Esophagus muscularis mucosa (tissue), 4 donors: Measurements from ENCODE around the gene TRPV6. TPM values are rescaled to one million over a fixed set of nuclear protein-coding genes. Genes with fewer than 3 reads are reported as not detected.

ENCODE experiments used
- DNase-seq: peaks from one replicate; pipeline ENCODE4 v3.0.0-alpha.2; 2017; ENCODE audit errors: extremely low spot score
- H3K27ac ChIP-seq, 4 donors: fragments of 200-600 bp; sonication (generic); replicated peaks in 1 of 4; 1 replicate in 3 of 4; 2 replicates in 1 of 4; pipeline ENCODE4 v1.5.1; 2016 to 2019; ENCODE audit warnings: mild to moderate bottlenecking in 1 of 4
- H3K27me3 ChIP-seq, 4 donors: fragments of 200-600 bp; sonication (generic); one replicate each; pipeline versions ENCODE4 v1.5.1 to v1.6.0; 2016 to 2019
- H3K36me3 ChIP-seq, 4 donors: fragments of 200-600 bp; sonication (generic); one replicate each; pipeline ENCODE4 v1.5.1; 2016 to 2019
- H3K4me1 ChIP-seq, 4 donors: fragments of 200-600 bp; sonication (generic); one replicate each; pipeline ENCODE4 v1.5.1; 2016 to 2019
- H3K4me3 ChIP-seq, 4 donors: fragments of 200-600 bp; sonication (generic); 1 replicate in 2 of 4; 2 replicates in 2 of 4; pipeline ENCODE4 v1.5.1; 2016 to 2019; ENCODE audit warnings: mild to moderate bottlenecking in 4 of 4, moderate library complexity in 1 of 4
- H3K9me3 ChIP-seq, 4 donors: fragments of 200-600 bp; sonication (generic); 1 replicate in 3 of 4; 2 replicates in 1 of 4; pipeline ENCODE4 v1.5.1; 2016 to 2019
- EP300 ChIP-seq: sonication (generic); formaldehyde crosslinking; IDR thresholded peaks from one replicate; pipeline ENCODE4 v1.6.1; 2017; ENCODE audit warnings: antibody characterized with exemption
- POLR2A ChIP-seq: fragments of 450-650 bp; IDR thresholded peaks from one replicate; pipeline ENCODE4 v1.6.1; 2017; ENCODE audit warnings: antibody characterized with exemption, moderate library complexity, mild to moderate bottlenecking, low read depth
- POLR2AphosphoS5 ChIP-seq, 2 donors: sonication (generic); formaldehyde crosslinking; IDR thresholded peaks; one replicate each; pipeline ENCODE4 v1.6.1; 2017; ENCODE audit warnings: antibody characterized with exemption in 2 of 2
- WGBS: methylation state at CpG from one replicate; pipeline ENCODE4 v1.1.5; 2018; 5-methylcytosine and 5-hydroxymethylcytosine counted together
- intact Hi-C: fragments of 100-400 bp; cut with DNase I; formaldehyde crosslinking; loops from one replicate; pipeline ENCODE4 v1.15.1; 2023
- total RNA-seq, 4 donors: library from RNA; depleted of rRNA; stranded (reverse); fragments of >200 nt; gene quantifications; one replicate each; pipeline versions ENCODE4 v1.1.0 to v1.2.1, GENCODE V29; 2016
- TF ChIP-seq, protein P1 (sequence below), 3 experiments: fragments of 200-600 bp in 2 of 3; fragments of 450-650 bp in 1 of 3; sonication (generic) in 2 of 3; IDR thresholded peaks; one replicate each; pipeline ENCODE4 v1.5.1; 2017 to 2019; ENCODE audit warnings: antibody characterized with exemption in 3 of 3, mild to moderate bottlenecking in 2 of 3, moderate library complexity in 1 of 3

The TRPV6 gene
- total RNA-seq, 4 donors from 2014 or later, result not detected

- no peaks in the 10 kb centered on the region for H3K27me3 ChIP-seq
- H3K4me3 ChIP-seq, result peak overlapping the region; percentile 72 to 90 (median 76)
- 55% methylated on average over 11 of the region's 12 CpGs for WGBS
- peaks cover 12 to 33% (median 26%) of the 10 kb centered on the region in 4 donors for H3K4me1 ChIP-seq
- DNase-seq, result no peak
- TF ChIP-seq POLR2A (no peak), POLR2AphosphoS5 (IDR thresholded peaks at IDR 0.05) (peak in 1 of 2 donors; percentile 43)
- TF ChIP-seq, protein P1, sequence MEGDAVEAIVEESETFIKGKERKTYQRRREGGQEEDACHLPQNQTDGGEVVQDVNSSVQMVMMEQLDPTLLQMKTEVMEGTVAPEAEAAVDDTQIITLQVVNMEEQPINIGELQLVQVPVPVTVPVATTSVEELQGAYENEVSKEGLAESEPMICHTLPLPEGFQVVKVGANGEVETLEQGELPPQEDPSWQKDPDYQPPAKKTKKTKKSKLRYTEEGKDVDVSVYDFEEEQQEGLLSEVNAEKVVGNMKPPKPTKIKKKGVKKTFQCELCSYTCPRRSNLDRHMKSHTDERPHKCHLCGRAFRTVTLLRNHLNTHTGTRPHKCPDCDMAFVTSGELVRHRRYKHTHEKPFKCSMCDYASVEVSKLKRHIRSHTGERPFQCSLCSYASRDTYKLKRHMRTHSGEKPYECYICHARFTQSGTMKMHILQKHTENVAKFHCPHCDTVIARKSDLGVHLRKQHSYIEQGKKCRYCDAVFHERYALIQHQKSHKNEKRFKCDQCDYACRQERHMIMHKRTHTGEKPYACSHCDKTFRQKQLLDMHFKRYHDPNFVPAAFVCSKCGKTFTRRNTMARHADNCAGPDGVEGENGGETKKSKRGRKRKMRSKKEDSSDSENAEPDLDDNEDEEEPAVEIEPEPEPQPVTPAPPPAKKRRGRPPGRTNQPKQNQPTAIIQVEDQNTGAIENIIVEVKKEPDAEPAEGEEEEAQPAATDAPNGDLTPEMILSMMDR (IDR thresholded peaks at IDR 0.05), result no peak
- H3K27ac ChIP-seq, result peak overlapping the region in 1 of 4 donors; percentile 66
- intact Hi-C loops, result loop anchor here (2.0 kb wide), 1 partner anchor 359 kb away; no protein-coding TSS in a partner anchor
- H3K9me3 ChIP-seq, result no peaks in the 10 kb centered on the region
- no peaks in the 10 kb centered on the region for H3K36me3 ChIP-seq
These were observed 29.6 kb downstream of the TRPV6 start for GRCh38 chr7:142855756-142856564.

DNA sequence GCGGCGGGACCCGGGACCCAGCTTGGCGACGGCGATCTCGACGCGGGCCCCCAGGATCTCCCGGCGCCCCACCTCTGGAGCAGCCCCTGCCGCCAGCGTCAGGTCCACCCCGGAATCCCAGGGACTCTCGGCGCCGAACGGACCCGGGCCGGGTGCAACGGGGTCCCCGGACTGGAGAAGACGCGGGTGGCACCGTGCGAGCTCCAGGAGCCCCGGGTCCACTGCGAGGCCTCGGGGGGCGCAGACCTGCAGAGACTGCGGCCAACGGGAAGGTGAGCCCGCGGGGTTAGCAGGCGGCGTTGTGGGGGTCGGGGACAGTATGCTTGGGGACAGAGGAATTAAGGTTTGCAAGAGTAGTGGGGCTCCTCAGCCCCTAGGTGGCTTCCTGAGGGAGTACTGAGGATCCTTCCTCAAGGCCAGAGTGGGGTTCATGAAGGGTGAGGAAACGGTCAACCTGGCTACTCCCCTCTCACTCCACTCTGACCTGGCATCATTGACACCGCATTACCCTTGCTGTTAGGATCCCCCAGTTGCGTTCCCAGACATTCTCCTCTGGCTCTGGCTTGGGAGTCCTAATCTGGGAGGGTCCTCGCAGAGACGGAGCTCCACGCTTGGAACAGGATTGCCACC lies 30.3 kb downstream of the TRPV6 start:
- intact Hi-C loops, result loop anchor here (2.0 kb wide), 1 partner anchor 360 kb away; no protein-coding TSS in a partner anchor
- Histone ChIP-seq H3K27me3 (no peaks in the 10 kb centered on the region), H3K9me3 (no peaks in the 10 kb centered on the region), H3K4me3 (peak overlapping the region; percentile 72 to 90 (median 76)), H3K27ac (peak overlapping the region; percentile 30 to 75 (median 66)), H3K36me3 (no peaks in the 10 kb centered on the region), H3K4me1 (peaks cover 12 to 30% (median 26%) of the 10 kb centered on the region in 4 donors)
- no peak for DNase-seq
- WGBS, result 57% methylated on average over 5 of the region's 43 CpGs
- TF ChIP-seq POLR2A, result no peak
- no peak for TF ChIP-seq POLR2AphosphoS5 (IDR thresholded peaks at IDR 0.05)
- TF ChIP-seq, protein P1 (IDR thresholded peaks at IDR 0.05), result no peak
- TF ChIP-seq EP300, result no peak

DNA sequence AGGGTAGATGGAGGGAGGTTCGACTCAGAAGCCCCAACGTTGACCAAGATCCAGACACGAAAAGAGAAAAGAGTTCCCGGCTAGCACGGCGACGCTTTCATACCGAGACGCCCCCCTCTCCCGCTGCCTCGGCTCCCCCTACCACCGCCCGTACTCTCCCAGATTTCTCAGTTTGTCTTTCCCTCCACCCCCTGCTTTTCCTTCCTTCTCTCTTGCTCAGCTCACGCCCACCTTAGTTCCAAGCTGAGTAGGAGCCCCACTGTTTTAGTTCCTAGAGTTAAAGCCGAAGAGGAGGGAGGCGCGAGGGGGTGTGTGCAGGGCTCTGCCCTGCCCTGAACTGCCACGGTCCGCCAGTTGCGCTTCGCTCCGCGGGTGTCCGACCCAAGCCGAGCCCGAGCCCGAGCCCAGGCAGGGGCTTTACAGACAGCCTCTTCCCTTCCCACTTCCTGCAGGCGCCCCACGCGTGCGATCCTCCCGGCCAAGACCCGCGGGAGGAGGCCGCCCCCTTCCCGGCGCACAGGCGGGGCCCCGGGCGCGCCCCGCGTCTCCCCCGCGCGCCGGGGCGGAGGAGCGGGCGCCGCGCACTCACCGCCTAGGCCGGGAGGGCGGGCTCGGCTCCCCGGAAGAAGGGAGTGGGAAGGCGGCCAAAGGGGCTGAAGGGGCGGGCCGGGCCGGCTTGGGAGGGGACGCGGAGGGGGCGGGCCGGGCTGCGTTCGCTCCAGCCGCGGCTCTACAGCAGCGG lies 31.0 kb downstream of the TRPV6 start, which contains the start of gene EPHB6:
TSS of gene EPHB6 (plus strand) at position 705 of the 742 bp plus-strand sequence. CDS start 8,152 bp downstream, outside the sequence.
- H3K4me3 ChIP-seq, result peak within 1 kb of the TSS; percentile 72 to 90 (median 76)
- H3K4me1 ChIP-seq, result peaks cover 12 to 28% (median 24%) of the 10 kb centered on the region in 4 donors
- intact Hi-C loops, result loop anchor here (1.0 to 5.0 kb wide), 3 partner anchors 12 to 360 kb away; no protein-coding TSS in a partner anchor
- DNase-seq, result no peak
- TF ChIP-seq POLR2AphosphoS5 (IDR thresholded peaks at IDR 0.05), result peak in 1 of 2 donors; percentile 12
- no peak for TF ChIP-seq EP300
- WGBS, result 1% methylated on average over 20 of the region's 70 CpGs
- H3K36me3 ChIP-seq, result no peaks in the 10 kb centered on the region
- no peaks in the 10 kb centered on the region for H3K9me3 ChIP-seq
- peaks cover 0 to under 1% (median 0%) of the 10 kb centered on the region in 4 donors for H3K27me3 ChIP-seq
- H3K27ac ChIP-seq, result peak within 1 kb of the TSS; percentile 66 to 75 (median 69)

GRCh38 chr7:142853739-142854371 lies 31.7 kb downstream of the TRPV6 start:
- H3K36me3 ChIP-seq, result no peaks in the 10 kb centered on the region
- 3% methylated on average over 16 of the region's 23 CpGs for WGBS
- peak overlapping the region; percentile 66 to 75 (median 69) for H3K27ac ChIP-seq
- intact Hi-C loops, result loop anchor here (1.0 to 5.0 kb wide), 3 partner anchors 12 to 361 kb away; no protein-coding TSS in a partner anchor
- H3K4me1 ChIP-seq, result peaks cover 12 to 28% (median 24%) of the 10 kb centered on the region in 4 donors
- DNase-seq, result no peak
- peak overlapping the region; percentile 72 to 90 (median 76) for H3K4me3 ChIP-seq
- peaks cover 0 to 6% (median 0%) of the 10 kb centered on the region in 4 donors for H3K27me3 ChIP-seq
- TF ChIP-seq POLR2A, result no peak
- TF ChIP-seq, protein P1 (IDR thresholded peaks at IDR 0.05), result peak; percentile 76 to 82 (median 81)
- no peaks in the 10 kb centered on the region for H3K9me3 ChIP-seq
